ENCODE data around the gene PLCL1.

DNA sequence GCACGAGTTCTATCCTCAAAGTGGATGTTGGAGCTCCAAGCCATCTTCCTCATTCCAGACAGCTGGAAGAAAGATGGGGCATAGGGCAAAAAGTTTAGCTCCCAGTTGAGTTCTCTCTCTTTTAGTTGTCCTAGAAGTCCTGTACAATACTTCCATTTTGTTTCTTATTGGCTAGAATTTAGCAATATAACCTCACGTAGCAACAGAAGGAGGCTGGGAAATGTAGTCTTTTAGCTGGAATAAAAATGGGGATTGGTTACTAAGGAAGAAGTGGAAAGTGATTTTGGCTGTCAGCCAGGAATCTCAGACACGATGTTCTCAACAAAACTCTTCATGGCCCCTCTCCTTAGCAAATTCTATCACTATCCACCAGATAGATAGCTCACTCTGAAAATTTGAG is 79.9 kb downstream of the PLCL1 start:
- TF ChIP-seq FOXM1 (IDR thresholded peaks at IDR 0.05; ENCODE audit: borderline replicate concordance) (no peak), NFRKB (IDR thresholded peaks at IDR 0.05) (no peak), TARDBP (IDR thresholded peaks at IDR 0.05) (no peak), LEF1 (IDR thresholded peaks at IDR 0.05; ENCODE audit: borderline replicate concordance) (no peak), ELF4 (IDR thresholded peaks at IDR 0.05) (no peak), CTBP1 (IDR thresholded peaks at IDR 0.05; ENCODE audit: borderline replicate concordance) (no peak), SUZ12 (IDR thresholded peaks at IDR 0.05) (no peak)
- TF ChIP-seq, protein P1, sequence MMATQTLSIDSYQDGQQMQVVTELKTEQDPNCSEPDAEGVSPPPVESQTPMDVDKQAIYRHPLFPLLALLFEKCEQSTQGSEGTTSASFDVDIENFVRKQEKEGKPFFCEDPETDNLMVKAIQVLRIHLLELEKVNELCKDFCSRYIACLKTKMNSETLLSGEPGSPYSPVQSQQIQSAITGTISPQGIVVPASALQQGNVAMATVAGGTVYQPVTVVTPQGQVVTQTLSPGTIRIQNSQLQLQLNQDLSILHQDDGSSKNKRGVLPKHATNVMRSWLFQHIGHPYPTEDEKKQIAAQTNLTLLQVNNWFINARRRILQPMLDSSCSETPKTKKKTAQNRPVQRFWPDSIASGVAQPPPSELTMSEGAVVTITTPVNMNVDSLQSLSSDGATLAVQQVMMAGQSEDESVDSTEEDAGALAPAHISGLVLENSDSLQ (IDR thresholded peaks at IDR 0.05): no peak
